KMS-11 (cell line): ENCODE data around the gene OBSCN.

Experiments used
- H2AFZ ChIP-seq: fragments of 200-600 bp; sonication (generic); 2 replicates; pipeline ENCODE4 v1.6.1; 2016; ENCODE audit warnings: antibody characterized with exemption, mixed run types, low read depth
- H3K27ac ChIP-seq: fragments of 200-600 bp; sonication (generic); 2 replicates; pipeline ENCODE4 v1.6.1; 2016; ENCODE audit warnings: mild to moderate bottlenecking, mixed run types
- H3K27me3 ChIP-seq: fragments of 200-600 bp; sonication (generic); 2 replicates; pipeline ENCODE4 v1.6.1; 2017; ENCODE audit warnings: mild to moderate bottlenecking, low read depth, mixed run types, moderate library complexity; ENCODE audit not compliant: insufficient read depth
- H3K36me3 ChIP-seq: fragments of 200-600 bp; sonication (generic); 2 replicates; pipeline ENCODE4 v1.6.1; 2017; ENCODE audit warnings: mild to moderate bottlenecking, mixed run types; ENCODE audit not compliant: insufficient read depth
- H3K4me1 ChIP-seq: fragments of 200-600 bp; sonication (generic); 2 replicates; pipeline ENCODE4 v1.6.1; 2016; ENCODE audit warnings: mild to moderate bottlenecking, low read depth, mixed run types; ENCODE audit not compliant: poor library complexity, severe bottlenecking
- H3K4me2 ChIP-seq: fragments of 200-600 bp; sonication (generic); 2 replicates; pipeline ENCODE4 v1.7.0; 2016; ENCODE audit warnings: mild to moderate bottlenecking, mixed run types
- H3K4me3 ChIP-seq: fragments of 200-600 bp; sonication (generic); IDR thresholded peaks from 2 replicates; pipeline ENCODE4 v1.6.1; 2017; ENCODE audit warnings: low read depth, low read length, mixed read lengths; ENCODE audit not compliant: insufficient read depth
- H3K79me2 ChIP-seq: fragments of 200-600 bp; sonication (generic); 2 replicates; pipeline ENCODE4 v1.6.1; 2016; ENCODE audit warnings: low read depth, mixed run types; ENCODE audit not compliant: insufficient read depth
- H3K9ac ChIP-seq: fragments of 200-600 bp; sonication (generic); 2 replicates; pipeline ENCODE4 v1.6.1; 2016; ENCODE audit warnings: mild to moderate bottlenecking, mixed run types
- H4K20me1 ChIP-seq: fragments of 200-600 bp; sonication (generic); 2 replicates; pipeline ENCODE4 v1.6.1; 2016; ENCODE audit warnings: mild to moderate bottlenecking, mixed run types; ENCODE audit not compliant: insufficient read depth
- CTCF ChIP-seq: fragments of 200-600 bp; sonication (generic); conservative IDR thresholded peaks from 2 replicates; pipeline ENCODE4 v1.6.1; 2017; ENCODE audit warnings: low read depth, mild to moderate bottlenecking, antibody characterized with exemption, low read length, moderate library complexity, mixed read lengths

Gene OBSCN

GRCh38 chr1:228405200-228405978, 197.5 kb downstream of the OBSCN start:
- H3K9ac ChIP-seq, result peak overlapping the region; percentile 88; the same call in 1 of the 2 replicates
- no peak overlapping the region for H3K4me3 ChIP-seq
- H3K79me2 ChIP-seq, result peaks cover 41% of the 10 kb centered on the region
- no peak overlapping the region for H2AFZ ChIP-seq
- peaks cover 3% of the 10 kb centered on the region for H4K20me1 ChIP-seq
- H3K27ac ChIP-seq, result peak overlapping the region; percentile 27; the same call in 1 of the 2 replicates
- no peaks in the 10 kb centered on the region; the same call in 1 of the 2 replicates for H3K36me3 ChIP-seq
- TF ChIP-seq CTCF, result no peak
- no peaks in the 10 kb centered on the region for H3K27me3 ChIP-seq
- H3K4me2 ChIP-seq, result peak overlapping the region; percentile 93
- H3K4me1 ChIP-seq, result peaks cover 23% of the 10 kb centered on the region

- Histone ChIP-seq H3K27ac (peak overlapping the region; percentile 49), H4K20me1 (peaks cover 3% of the 10 kb centered on the region), H2AFZ (no peak overlapping the region), H3K27me3 (no peaks in the 10 kb centered on the region), H3K9ac (peak overlapping the region; percentile 88), H3K36me3 (no peaks in the 10 kb centered on the region; the same call in 1 of the 2 replicates), H3K4me3 (no peak overlapping the region), H3K79me2 (peaks cover 41% of the 10 kb centered on the region), H3K4me2 (peak overlapping the region; percentile 93; the same call in 1 of the 2 replicates), H3K4me1 (peaks cover 23% of the 10 kb centered on the region)
- TF ChIP-seq CTCF, result no peak
These were observed 198.1 kb downstream of the OBSCN start for GRCh38 chr1:228405979-228406228.

- Histone ChIP-seq H3K4me3 (peak overlapping the region; percentile 75), H3K4me1 (peaks cover 23% of the 10 kb centered on the region), H2AFZ (peak overlapping the region; percentile 64), H3K79me2 (peaks cover 38% of the 10 kb centered on the region), H3K9ac (peak overlapping the region; percentile 36; the same call in 1 of the 2 replicates), H3K36me3 (no peaks in the 10 kb centered on the region; the same call in 1 of the 2 replicates), H4K20me1 (peaks cover 3% of the 10 kb centered on the region), H3K27me3 (no peaks in the 10 kb centered on the region), H3K27ac (no peak overlapping the region), H3K4me2 (peak overlapping the region; percentile 90)
- TF ChIP-seq CTCF, result no peak
These were observed 199.5 kb downstream of the OBSCN start for GRCh38 chr1:228407106-228408040.

- peaks cover 23% of the 10 kb centered on the region for H3K4me1 ChIP-seq
- H3K4me2 ChIP-seq, result peak overlapping the region; percentile 90; the same call in 1 of the 2 replicates
- H3K27ac ChIP-seq, result no peak overlapping the region
- H4K20me1 ChIP-seq, result no peaks in the 10 kb centered on the region; the same call in 1 of the 2 replicates
- TF ChIP-seq CTCF, result no peak
- H3K9ac ChIP-seq, result no peak overlapping the region
- no peaks in the 10 kb centered on the region for H3K27me3 ChIP-seq
- H2AFZ ChIP-seq, result no peak overlapping the region
- H3K4me3 ChIP-seq, result no peak overlapping the region
- H3K36me3 ChIP-seq, result no peaks in the 10 kb centered on the region; the same call in 1 of the 2 replicates
- peaks cover 33% of the 10 kb centered on the region for H3K79me2 ChIP-seq
These were observed 200.4 kb downstream of the OBSCN start for GRCh38 chr1:228408041-228408868.
